Measurements from ENCODE around the gene STX11.
"Not testable (repeated sequence)": the region's sequence is repeated elsewhere in the genome, so short reads cannot be mapped to it uniquely, and the experiment has no call there.

Gene STX11

DNA sequence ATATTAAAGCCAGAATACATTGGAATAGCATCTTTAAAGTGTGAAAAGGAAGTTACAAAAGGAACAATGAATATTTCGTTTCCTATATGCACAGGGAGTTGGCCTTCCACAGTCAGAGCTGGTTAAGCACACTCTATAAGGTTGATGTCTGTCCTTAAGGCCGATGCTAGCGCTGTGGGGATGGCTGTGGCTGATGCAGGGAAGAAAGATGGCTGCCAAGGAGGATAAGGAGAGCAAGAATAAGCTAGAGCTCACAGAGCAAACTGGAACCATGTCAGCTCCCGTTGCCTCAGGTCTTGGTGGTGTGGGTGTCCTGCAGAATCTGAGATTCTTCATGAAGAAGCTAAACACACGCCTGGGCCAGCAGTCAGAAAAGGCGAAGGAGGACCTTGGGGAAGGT lies 20.8 kb upstream of the STX11 start:
- no peak for DNase-seq (ENCODE audit: low read depth)
- TF ChIP-seq, protein P1, sequence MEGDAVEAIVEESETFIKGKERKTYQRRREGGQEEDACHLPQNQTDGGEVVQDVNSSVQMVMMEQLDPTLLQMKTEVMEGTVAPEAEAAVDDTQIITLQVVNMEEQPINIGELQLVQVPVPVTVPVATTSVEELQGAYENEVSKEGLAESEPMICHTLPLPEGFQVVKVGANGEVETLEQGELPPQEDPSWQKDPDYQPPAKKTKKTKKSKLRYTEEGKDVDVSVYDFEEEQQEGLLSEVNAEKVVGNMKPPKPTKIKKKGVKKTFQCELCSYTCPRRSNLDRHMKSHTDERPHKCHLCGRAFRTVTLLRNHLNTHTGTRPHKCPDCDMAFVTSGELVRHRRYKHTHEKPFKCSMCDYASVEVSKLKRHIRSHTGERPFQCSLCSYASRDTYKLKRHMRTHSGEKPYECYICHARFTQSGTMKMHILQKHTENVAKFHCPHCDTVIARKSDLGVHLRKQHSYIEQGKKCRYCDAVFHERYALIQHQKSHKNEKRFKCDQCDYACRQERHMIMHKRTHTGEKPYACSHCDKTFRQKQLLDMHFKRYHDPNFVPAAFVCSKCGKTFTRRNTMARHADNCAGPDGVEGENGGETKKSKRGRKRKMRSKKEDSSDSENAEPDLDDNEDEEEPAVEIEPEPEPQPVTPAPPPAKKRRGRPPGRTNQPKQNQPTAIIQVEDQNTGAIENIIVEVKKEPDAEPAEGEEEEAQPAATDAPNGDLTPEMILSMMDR (IDR thresholded peaks at IDR 0.05; ENCODE audit: control insufficient read depth, extremely low read depth, insufficient read depth), result no peak
- no peak overlapping the region for H3K4me3 ChIP-seq (ENCODE audit: low read depth, low read length)

DNA sequence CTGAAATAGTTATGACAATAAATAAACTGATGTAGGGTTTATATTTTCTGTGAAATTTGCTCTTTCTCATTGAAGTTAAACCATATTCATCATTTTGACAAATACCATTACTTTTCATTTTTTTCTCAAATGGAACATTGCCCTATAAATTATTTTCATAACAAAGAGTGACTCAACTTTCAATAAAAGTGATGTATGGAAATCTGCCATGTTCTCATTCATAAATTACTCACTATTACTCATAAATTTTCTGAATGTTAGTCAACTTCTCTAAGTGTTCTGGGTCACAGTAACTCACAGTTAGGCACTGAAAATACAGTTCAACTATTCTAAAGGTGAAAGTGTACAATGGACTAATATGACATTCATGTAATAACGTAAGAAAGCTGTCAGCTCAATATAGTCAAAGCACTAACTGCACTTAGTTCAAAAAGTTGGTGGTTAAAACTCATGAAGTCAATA lies 19.0 kb upstream of the STX11 start:
- no peak for DNase-seq (ENCODE audit: low read depth)
- TF ChIP-seq, protein P1 (IDR thresholded peaks at IDR 0.05; ENCODE audit: control insufficient read depth, extremely low read depth, insufficient read depth), result no peak

DNA sequence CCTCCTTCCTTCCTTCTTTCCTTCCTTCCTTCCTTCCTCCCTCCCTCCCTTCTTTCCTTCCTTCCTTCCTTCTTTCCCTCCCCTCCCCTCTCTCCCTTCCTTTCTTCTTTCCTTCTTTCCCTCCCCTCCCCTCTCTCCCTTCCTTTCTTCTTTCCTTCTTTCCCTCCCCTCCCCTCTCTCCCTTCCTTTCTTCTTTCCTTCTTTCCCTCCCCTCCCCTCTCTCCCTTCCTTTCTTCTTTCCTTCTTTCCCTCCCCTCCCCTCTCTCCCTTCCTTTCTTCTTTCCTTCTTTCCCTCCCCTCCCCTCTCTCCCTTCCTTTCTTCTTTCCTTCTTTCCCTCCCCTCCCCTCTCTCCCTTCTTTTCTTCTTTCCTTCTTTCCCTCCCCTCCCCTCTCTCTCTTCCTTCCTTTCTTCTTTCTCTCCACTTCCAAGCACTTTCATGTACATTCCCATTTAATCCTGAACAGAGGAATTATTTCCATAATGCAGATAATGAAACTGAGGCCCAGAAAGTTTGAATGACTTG lies 18.1 kb upstream of the STX11 start:
- not testable (repeated sequence) for DNase-seq (ENCODE audit: low read depth)

More for the DNA sequence above, 19.0 kb upstream of the STX11 start:
- H3K4me3 ChIP-seq (ENCODE audit: low read depth, low read length), result no peak overlapping the region

DNA sequence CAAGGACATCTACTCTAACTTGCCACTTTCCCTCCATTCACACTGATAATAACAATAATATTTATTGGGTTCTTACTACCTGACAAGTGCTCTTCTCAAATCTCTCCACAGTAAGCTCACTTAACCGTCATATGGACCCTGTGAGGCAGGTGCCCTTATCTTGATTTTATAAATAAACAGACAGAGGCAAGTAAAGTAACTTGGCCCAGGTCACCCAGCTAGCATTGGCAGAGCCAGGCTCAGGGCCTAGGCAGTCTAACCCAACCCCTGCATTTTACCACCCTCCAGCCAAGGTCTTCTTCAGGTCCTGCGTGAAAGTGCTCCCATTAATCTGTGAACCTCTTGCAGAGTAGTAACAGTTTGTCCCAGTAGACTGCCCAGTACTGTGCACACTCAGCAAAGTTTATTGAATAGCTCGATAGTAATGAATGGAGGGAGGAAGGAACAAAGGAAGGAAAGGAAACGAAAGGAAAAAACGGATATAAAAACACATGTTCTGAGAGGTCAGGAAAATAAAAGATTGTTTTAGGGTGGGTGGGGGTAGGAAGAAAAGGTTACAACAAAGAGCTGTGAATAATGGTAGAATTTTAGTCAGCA lies 17.0 kb upstream of the STX11 start:
- no peak overlapping the region for H3K4me3 ChIP-seq (ENCODE audit: low read depth, low read length)
- TF ChIP-seq, protein P1 (IDR thresholded peaks at IDR 0.05; ENCODE audit: control insufficient read depth, extremely low read depth, insufficient read depth), result no peak
- no peak for DNase-seq (ENCODE audit: low read depth)

More for the DNA sequence above, 18.1 kb upstream of the STX11 start:
- H3K4me3 ChIP-seq (ENCODE audit: low read depth, low read length), result not testable (repeated sequence)

DNA sequence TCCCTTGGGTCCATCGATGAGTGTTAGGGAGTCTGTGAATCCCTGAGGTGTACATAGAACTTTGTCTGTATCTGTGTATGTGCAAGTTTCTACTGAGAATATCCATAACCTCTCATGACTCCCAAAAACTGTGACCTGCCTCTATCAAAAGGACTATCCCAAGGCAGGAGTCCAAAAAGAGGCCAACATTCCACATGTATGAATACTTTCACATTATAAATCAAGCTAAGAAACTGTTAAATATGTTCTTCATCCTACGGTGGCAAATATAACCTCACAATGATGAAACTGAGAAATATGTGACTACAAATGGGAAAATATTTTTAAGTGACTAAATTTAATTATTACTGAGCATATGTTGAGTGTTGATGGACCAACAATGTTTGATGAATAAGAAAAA lies 16.1 kb upstream of the STX11 start:
- H3K4me3 ChIP-seq (ENCODE audit: low read depth, low read length), result no peak overlapping the region

DNA sequence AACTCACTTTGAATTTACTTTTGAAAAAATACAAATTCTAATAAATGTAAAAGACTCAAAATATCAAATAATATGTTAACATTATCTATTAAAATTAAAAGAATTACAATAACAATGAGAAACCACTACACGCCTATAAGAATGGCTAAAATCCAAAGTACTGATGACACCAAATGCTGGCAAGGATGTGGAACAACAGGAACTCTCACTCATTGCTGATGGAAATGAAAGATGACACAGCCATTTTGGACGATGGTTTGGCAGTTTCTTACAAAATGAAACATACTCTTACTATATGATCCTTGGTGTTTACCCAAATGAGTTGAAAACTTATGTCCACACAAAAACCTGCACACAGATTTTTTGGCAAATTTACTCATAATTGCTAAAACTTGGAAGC lies 15.6 kb upstream of the STX11 start:
- DNase-seq (ENCODE audit: low read depth), result peak; percentile 30
- TF ChIP-seq, protein P1 (IDR thresholded peaks at IDR 0.05; ENCODE audit: control insufficient read depth, extremely low read depth, insufficient read depth), result no peak
- no peak overlapping the region for H3K4me3 ChIP-seq (ENCODE audit: low read depth, low read length)

More for the DNA sequence above, 16.1 kb upstream of the STX11 start:
- TF ChIP-seq, protein P1 (IDR thresholded peaks at IDR 0.05; ENCODE audit: control insufficient read depth, extremely low read depth, insufficient read depth), result no peak
- no peak for DNase-seq (ENCODE audit: low read depth)

DNA sequence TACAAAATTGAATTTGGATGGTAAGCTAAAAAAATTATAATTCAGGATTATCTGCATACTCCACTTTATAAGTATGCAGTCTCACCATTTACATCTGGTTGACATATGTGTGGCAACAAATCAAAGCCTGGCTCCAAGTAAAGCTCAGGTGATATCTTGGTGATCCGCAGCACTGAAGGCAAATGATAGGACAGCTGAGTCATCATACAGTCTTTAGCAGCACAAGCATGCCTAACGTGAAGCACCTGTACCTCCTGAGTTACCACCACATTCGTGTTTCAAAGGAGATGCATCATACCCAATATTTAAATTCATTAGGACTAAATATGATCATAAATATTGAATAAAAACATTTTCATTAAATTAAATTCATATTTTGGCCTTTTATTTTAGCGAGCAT lies 11.8 kb upstream of the STX11 start:
- DNase-seq (ENCODE audit: low read depth), result no peak
- TF ChIP-seq, protein P1 (IDR thresholded peaks at IDR 0.05; ENCODE audit: control insufficient read depth, extremely low read depth, insufficient read depth), result no peak
- H3K4me3 ChIP-seq (ENCODE audit: low read depth, low read length), result no peak overlapping the region

All from LNCaP clone FGC (cell line).